HEK293 (cell line): ENCODE results near the gene FBXL4.
A peak's percentile ranks its signal among the peaks of the same experiment; 100 is the strongest.

Experiments
- EGR2 ChIP-seq: fragments of 450-650 bp; formaldehyde crosslinking; IDR thresholded peaks from 2 replicates; pipeline ENCODE4 v1.5.1; 2016; ENCODE audit warnings: low read depth, missing biosample characterization, missing genetic modification characterization
- GLIS1 ChIP-seq: fragments of 450-650 bp; formaldehyde crosslinking; IDR thresholded peaks from 2 replicates; pipeline ENCODE4 v1.5.1; 2016; ENCODE audit warnings: missing biosample characterization, missing genetic modification characterization
- GLIS2 ChIP-seq: fragments of 450-650 bp; formaldehyde crosslinking; IDR thresholded peaks from 2 replicates; pipeline ENCODE4 v1.5.1; 2016; ENCODE audit warnings: missing biosample characterization, missing genetic modification characterization
- HOXA7 ChIP-seq: sonication (generic); formaldehyde crosslinking; IDR thresholded peaks from 2 replicates; pipeline ENCODE4 v1.8.1; 2022; ENCODE audit warnings: missing genetic modification reagents, borderline replicate concordance
- KLF16 ChIP-seq: fragments of 450-650 bp; formaldehyde crosslinking; IDR thresholded peaks from 2 replicates; pipeline ENCODE4 v1.5.1; 2017; ENCODE audit warnings: missing biosample characterization, missing genetic modification characterization
- KLF8 ChIP-seq: fragments of 450-650 bp; formaldehyde crosslinking; IDR thresholded peaks from 2 replicates; pipeline ENCODE4 v1.5.1; 2016; ENCODE audit warnings: missing biosample characterization, missing genetic modification characterization
- PRDM6 ChIP-seq: fragments of 450-650 bp; formaldehyde crosslinking; IDR thresholded peaks from 2 replicates; pipeline ENCODE4 v1.5.1; 2017; ENCODE audit warnings: missing biosample characterization, missing genetic modification characterization
- SALL2 ChIP-seq: fragments of 450-650 bp; formaldehyde crosslinking; IDR thresholded peaks from 2 replicates; pipeline ENCODE4 v1.5.0; 2017; ENCODE audit warnings: missing biosample characterization, mild to moderate bottlenecking, missing genetic modification characterization, borderline replicate concordance
- SP2 ChIP-seq: fragments of 450-650 bp; formaldehyde crosslinking; IDR thresholded peaks from 2 replicates; pipeline ENCODE4 v1.5.1; 2016; ENCODE audit warnings: missing biosample characterization, missing genetic modification characterization
- SP7 ChIP-seq: fragments of 450-650 bp; formaldehyde crosslinking; IDR thresholded peaks from 2 replicates; pipeline ENCODE4 v1.5.1; 2016; ENCODE audit warnings: missing biosample characterization, missing genetic modification characterization
- TRIM28 ChIP-seq: IDR thresholded peaks from 2 replicates; pipeline ENCODE4 v1.6.1; 2011; ENCODE audit warnings: low read length, control low read depth, borderline replicate concordance
- TSHZ1 ChIP-seq: fragments of 450-650 bp; formaldehyde crosslinking; IDR thresholded peaks from 2 replicates; pipeline ENCODE4 v1.5.1; 2016; ENCODE audit warnings: missing biosample characterization, missing genetic modification characterization, borderline replicate concordance
- ZBTB17 ChIP-seq: fragments of 450-650 bp; formaldehyde crosslinking; IDR thresholded peaks from 2 replicates; pipeline ENCODE4 v1.5.1; 2016; ENCODE audit warnings: missing biosample characterization, missing genetic modification characterization
- ZFHX2 ChIP-seq: fragments of 450-650 bp; formaldehyde crosslinking; conservative IDR thresholded peaks from 2 replicates; pipeline ENCODE4 v1.5.1; 2016; ENCODE audit warnings: missing biosample characterization, missing genetic modification characterization
- ZNF138 ChIP-seq: fragments of 450-650 bp; formaldehyde crosslinking; IDR thresholded peaks from 2 replicates; pipeline ENCODE4 v1.5.1; 2016; ENCODE audit warnings: missing biosample characterization, missing genetic modification characterization, borderline replicate concordance
- ZNF16 ChIP-seq: fragments of 450-650 bp; formaldehyde crosslinking; IDR thresholded peaks from 2 replicates; pipeline ENCODE4 v1.5.1; 2016; ENCODE audit warnings: low read depth, missing biosample characterization, missing genetic modification characterization
- ZNF18 ChIP-seq: fragments of 450-650 bp; formaldehyde crosslinking; IDR thresholded peaks from 2 replicates; pipeline ENCODE4 v1.5.1; 2016; ENCODE audit warnings: missing biosample characterization, missing genetic modification characterization
- ZNF239 ChIP-seq: fragments of 450-650 bp; formaldehyde crosslinking; IDR thresholded peaks from 2 replicates; pipeline ENCODE4 v1.5.1; 2016; ENCODE audit warnings: missing biosample characterization, missing genetic modification characterization
- ZNF335 ChIP-seq: fragments of 450-650 bp; formaldehyde crosslinking; conservative IDR thresholded peaks from 2 replicates; pipeline ENCODE4 v1.5.1; 2016; ENCODE audit warnings: missing biosample characterization, missing genetic modification characterization
- ZNF37A ChIP-seq: fragments of 450-650 bp; IDR thresholded peaks from 2 replicates; pipeline ENCODE4 v1.5.1; 2018; ENCODE audit warnings: missing biosample characterization, missing genetic modification characterization
- ZNF433 ChIP-seq: fragments of 450-650 bp; formaldehyde crosslinking; IDR thresholded peaks from 2 replicates; pipeline ENCODE4 v1.5.1; 2016; ENCODE audit warnings: missing biosample characterization, missing genetic modification characterization, low read depth
- ZNF488 ChIP-seq: fragments of 450-650 bp; formaldehyde crosslinking; IDR thresholded peaks from 2 replicates; pipeline ENCODE4 v1.5.1; 2016; ENCODE audit warnings: missing biosample characterization, missing genetic modification characterization
- ZNF521 ChIP-seq: fragments of 450-650 bp; formaldehyde crosslinking; IDR thresholded peaks from 2 replicates; pipeline ENCODE4 v1.5.1; 2017; ENCODE audit warnings: missing biosample characterization, mild to moderate bottlenecking, missing genetic modification characterization
- ZNF529 ChIP-seq: fragments of 450-650 bp; formaldehyde crosslinking; IDR thresholded peaks from 2 replicates; pipeline ENCODE4 v1.5.1; 2017; ENCODE audit warnings: missing genetic modification characterization, missing biosample characterization; ENCODE audit not compliant: insufficient replicate concordance
- ZNF560 ChIP-seq: fragments of 450-650 bp; formaldehyde crosslinking; IDR thresholded peaks from 2 replicates; pipeline ENCODE4 v1.5.1; 2017; ENCODE audit warnings: missing biosample characterization, missing genetic modification characterization, borderline replicate concordance
- ZNF585B ChIP-seq: fragments of 450-650 bp; formaldehyde crosslinking; IDR thresholded peaks from 2 replicates; pipeline ENCODE4 v1.5.1; 2016; ENCODE audit warnings: missing biosample characterization, missing genetic modification characterization
- ZNF768 ChIP-seq: fragments of 450-650 bp; formaldehyde crosslinking; IDR thresholded peaks from 2 replicates; pipeline ENCODE4 v1.5.1; 2018; ENCODE audit warnings: missing biosample characterization, mild to moderate bottlenecking, missing genetic modification characterization
- TF ChIP-seq, protein P1 (sequence below): fragments of 450-650 bp; formaldehyde crosslinking; IDR thresholded peaks from 2 replicates; pipeline ENCODE4 v1.5.1; 2016; ENCODE audit warnings: missing biosample characterization, missing genetic modification characterization
- TF ChIP-seq, protein P2 (sequence below): fragments of 450-650 bp; formaldehyde crosslinking; IDR thresholded peaks from 2 replicates; pipeline ENCODE4 v1.5.1; 2017; ENCODE audit warnings: missing biosample characterization, mild to moderate bottlenecking, missing genetic modification characterization, moderate library complexity

The FBXL4 gene

GRCh38 chr6:98845211-98846020 lies 102.3 kb downstream of the FBXL4 start (continued):
- no peak for TF ChIP-seq ZNF18 (tag by site-specific recombination)
- peak; percentile 69 for TF ChIP-seq SP2 (tag by site-specific recombination)
- TF ChIP-seq ZNF433 (tag by site-specific recombination): no peak
- TF ChIP-seq, protein P1, sequence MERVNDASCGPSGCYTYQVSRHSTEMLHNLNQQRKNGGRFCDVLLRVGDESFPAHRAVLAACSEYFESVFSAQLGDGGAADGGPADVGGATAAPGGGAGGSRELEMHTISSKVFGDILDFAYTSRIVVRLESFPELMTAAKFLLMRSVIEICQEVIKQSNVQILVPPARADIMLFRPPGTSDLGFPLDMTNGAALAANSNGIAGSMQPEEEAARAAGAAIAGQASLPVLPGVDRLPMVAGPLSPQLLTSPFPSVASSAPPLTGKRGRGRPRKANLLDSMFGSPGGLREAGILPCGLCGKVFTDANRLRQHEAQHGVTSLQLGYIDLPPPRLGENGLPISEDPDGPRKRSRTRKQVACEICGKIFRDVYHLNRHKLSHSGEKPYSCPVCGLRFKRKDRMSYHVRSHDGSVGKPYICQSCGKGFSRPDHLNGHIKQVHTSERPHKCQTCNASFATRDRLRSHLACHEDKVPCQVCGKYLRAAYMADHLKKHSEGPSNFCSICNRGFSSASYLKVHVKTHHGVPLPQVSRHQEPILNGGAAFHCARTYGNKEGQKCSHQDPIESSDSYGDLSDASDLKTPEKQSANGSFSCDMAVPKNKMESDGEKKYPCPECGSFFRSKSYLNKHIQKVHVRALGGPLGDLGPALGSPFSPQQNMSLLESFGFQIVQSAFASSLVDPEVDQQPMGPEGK (tag by site-specific recombination): peak; percentile 83
- TF ChIP-seq, protein P2, sequence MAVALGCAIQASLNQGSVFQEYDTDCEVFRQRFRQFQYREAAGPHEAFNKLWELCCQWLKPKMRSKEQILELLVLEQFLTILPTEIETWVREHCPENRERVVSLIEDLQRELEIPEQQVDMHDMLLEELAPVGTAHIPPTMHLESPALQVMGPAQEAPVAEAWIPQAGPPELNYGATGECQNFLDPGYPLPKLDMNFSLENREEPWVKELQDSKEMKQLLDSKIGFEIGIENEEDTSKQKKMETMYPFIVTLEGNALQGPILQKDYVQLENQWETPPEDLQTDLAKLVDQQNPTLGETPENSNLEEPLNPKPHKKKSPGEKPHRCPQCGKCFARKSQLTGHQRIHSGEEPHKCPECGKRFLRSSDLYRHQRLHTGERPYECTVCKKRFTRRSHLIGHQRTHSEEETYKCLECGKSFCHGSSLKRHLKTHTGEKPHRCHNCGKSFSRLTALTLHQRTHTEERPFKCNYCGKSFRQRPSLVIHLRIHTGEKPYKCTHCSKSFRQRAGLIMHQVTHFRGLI: no peak
- TF ChIP-seq KLF8 (tag by site-specific recombination): peak; percentile 67; the same call in 1 of the 2 replicates
- no peak for TF ChIP-seq SALL2 (tag by site-specific recombination)
- TF ChIP-seq ZNF768 (tag by site-specific recombination): no peak
- peak; percentile 37; the same call in 1 of the 2 replicates for TF ChIP-seq EGR2 (tag by site-specific recombination)
- peak; percentile 93 for TF ChIP-seq ZNF335 (tag by site-specific recombination)
- no peak for TF ChIP-seq ZNF16 (tag by site-specific recombination)
- TF ChIP-seq ZBTB17 (tag by site-specific recombination): peak; percentile 93
- no peak; the same call in 1 of the 2 replicates for TF ChIP-seq ZNF585B (tag by site-specific recombination)
- TF ChIP-seq ZNF560 (tag by site-specific recombination): no peak
- TF ChIP-seq GLIS2 (tag by site-specific recombination): peak; percentile 85
- TF ChIP-seq ZNF37A (tag by site-specific recombination): no peak
- TF ChIP-seq ZNF488 (tag by site-specific recombination): no peak
- no peak for TF ChIP-seq ZNF521 (tag by site-specific recombination)
- TF ChIP-seq TSHZ1 (tag by site-specific recombination): no peak
- TF ChIP-seq TRIM28: no peak
- no peak; the same call in 1 of the 2 replicates for TF ChIP-seq PRDM6 (tag by site-specific recombination)
- 0 out of 2 replicates have a peak, but pooled peaks have one; percentile 36 for TF ChIP-seq KLF16
- peak; percentile 22; the same call in 1 of the 2 replicates for TF ChIP-seq ZFHX2
- TF ChIP-seq HOXA7 (CRISPR knock-in tag): no peak
- TF ChIP-seq GLIS1 (tag by site-specific recombination): peak; percentile 67
- TF ChIP-seq SP7: no peak; the same call in none of the 2 replicates
- TF ChIP-seq ZNF239: no peak
- TF ChIP-seq ZNF529: no peak
- TF ChIP-seq ZNF138 (tag by site-specific recombination): no peak
